Endothelial cell of umbilical vein (primary cell): ENCODE measurements around the gene PWP1. TPM values are rescaled to one million over a fixed set of nuclear protein-coding genes. Genes with fewer than 3 reads are reported as not detected.

Experiments used
- BruUV-seq: library from RNA; stranded (reverse); fragments of 400-500 nt; replicated peaks from 2 replicates; lab custom pipeline; 2021; lab: Mats Ljungman, UMichigan
- CTCF ChIA-PET: fragments of 300-600, 350-600 bp; sonication (Branson Sonifier 250); formaldehyde crosslinking; loops from one replicate; lab custom pipeline; 2021; ENCODE audit warnings: antibody characterized with exemption, inconsistent platforms; lab: Charles Lee
- POLR2A ChIA-PET: fragments of 300-600, 350-600 bp; sonication (Branson Sonifier 250); formaldehyde crosslinking; loops from one replicate; lab custom pipeline; 2021; ENCODE audit warnings: antibody characterized with exemption, inconsistent platforms; lab: Charles Lee
- DNase-seq: peaks from one replicate; pipeline ENCODE4 v3.0.0-alpha.2; 2011; ENCODE audit warnings: low read depth, low spot score
- FAIRE-seq: peaks from 2 replicates; lab custom pipeline; 2011; peaks lifted over from hg19 to GRCh38; lab: Jason Lieb, UNC
- H2AFZ ChIP-seq: 2 replicates; pipeline ENCODE4 v1.6.0; 2012; ENCODE audit warnings: low read depth, low read length, control low read depth, inconsistent platforms
- H3K27ac ChIP-seq: 2 replicates; pipeline ENCODE4 v1.5.1; 2011; ENCODE audit warnings: low read depth, mild to moderate bottlenecking, control low read depth, low read length, moderate library complexity; ENCODE audit not compliant: insufficient read depth
- H3K27me3 ChIP-seq, 2 experiments: 2 replicates each; pipeline versions ENCODE4 v1.6.0 to v1.6.1; 2011; ENCODE audit warnings: low read length in 2 of 2, mixed read lengths in 1 of 2; ENCODE audit not compliant: control insufficient read depth in 2 of 2, insufficient read depth in 2 of 2
- H3K36me3 ChIP-seq, 2 experiments: 2 replicates in 1 of 2; 3 replicates in 1 of 2; pipeline ENCODE4 v1.5.1; 2011; ENCODE audit warnings: low read length in 2 of 2, mild to moderate bottlenecking in 1 of 2, moderate library complexity in 1 of 2; ENCODE audit not compliant: control insufficient read depth in 2 of 2, insufficient read depth in 2 of 2; ENCODE audit errors: extremely low read depth in 1 of 2
- H3K4me1 ChIP-seq: 3 replicates; pipeline ENCODE4 v1.5.1; 2011; ENCODE audit warnings: mild to moderate bottlenecking, low read length; ENCODE audit not compliant: control insufficient read depth, insufficient read depth; ENCODE audit errors: extremely low read depth
- H3K4me2 ChIP-seq: 2 replicates; pipeline ENCODE4 v1.6.1; 2011; ENCODE audit warnings: low read length, control low read depth, mixed read lengths; ENCODE audit not compliant: insufficient read depth
- H3K4me3 ChIP-seq, 3 experiments: fragments of 200-600 bp in 1 of 3; sonication (generic), shearing (Covaris generic) in 1 of 3; replicated peaks in 1 of 3; 2 replicates each; pipeline ENCODE4 v1.5.1; 2011 to 2016; ENCODE audit warnings: control low read depth in 3 of 3, low read length in 3 of 3, mild to moderate bottlenecking in 2 of 3, inconsistent platforms in 1 of 3, low read depth in 1 of 3, moderate library complexity in 1 of 3; ENCODE audit not compliant: insufficient read depth in 1 of 3
- H3K79me2 ChIP-seq: 2 replicates; pipeline ENCODE4 v1.6.0; 2012; ENCODE audit warnings: low read length, inconsistent platforms; ENCODE audit not compliant: control insufficient read depth, insufficient read depth
- H3K9ac ChIP-seq: replicated peaks from 2 replicates; pipeline ENCODE3; 2011; ENCODE audit warnings: low read length, control low read depth; ENCODE audit not compliant: insufficient read depth; ENCODE audit errors: extremely low read depth
- H3K9me1 ChIP-seq: replicated peaks from 3 replicates; pipeline ENCODE4 v1.6.0; 2011; ENCODE audit warnings: mild to moderate bottlenecking, low read length; ENCODE audit not compliant: control insufficient read depth, insufficient read depth; ENCODE audit errors: extremely low read depth
- H3K9me3 ChIP-seq: replicated peaks from 2 replicates; pipeline ENCODE4 v1.5.1; 2012; ENCODE audit warnings: low read length, inconsistent platforms; ENCODE audit not compliant: control insufficient read depth, insufficient read depth
- H4K20me1 ChIP-seq: replicated peaks from 2 replicates; pipeline ENCODE3; 2011; ENCODE audit warnings: mild to moderate bottlenecking, low read length; ENCODE audit not compliant: control insufficient read depth, insufficient read depth; ENCODE audit errors: extremely low read depth
- EZH2 ChIP-seq: IDR thresholded peaks from 2 replicates; pipeline ENCODE4 v1.6.1; 2012; ENCODE audit warnings: borderline replicate concordance, low read depth, mild to moderate bottlenecking, moderate library complexity, low read length, inconsistent platforms; ENCODE audit not compliant: severe bottlenecking
- FOS ChIP-seq: IDR thresholded peaks from 2 replicates; pipeline ENCODE4 v1.6.1; 2011; ENCODE audit warnings: mild to moderate bottlenecking, low read length, moderate library complexity, borderline replicate concordance; ENCODE audit not compliant: insufficient read depth
- GATA2 ChIP-seq: IDR thresholded peaks from 2 replicates; pipeline ENCODE4 v1.7.0; 2011; ENCODE audit warnings: low read depth, mild to moderate bottlenecking, moderate library complexity, mixed read lengths, low read length; ENCODE audit not compliant: insufficient read length, insufficient read depth
- JUN ChIP-seq: IDR thresholded peaks from 2 replicates; pipeline ENCODE4 v1.6.1; 2011; ENCODE audit warnings: borderline replicate concordance, low read depth; ENCODE audit not compliant: insufficient read length, insufficient read depth
- MYC ChIP-seq: IDR thresholded peaks from one replicate; pipeline ENCODE4 v1.6.1; 2011; ENCODE audit warnings: mild to moderate bottlenecking, low read depth, low read length
- POLR2A ChIP-seq: IDR thresholded peaks from 2 replicates; pipeline ENCODE4 v1.6.1; 2012; ENCODE audit warnings: low read depth, mild to moderate bottlenecking, control low read depth, low read length
- POLR2AphosphoS5 ChIP-seq: IDR thresholded peaks from 2 replicates; pipeline ENCODE4 v1.6.1; 2012; ENCODE audit warnings: low read depth, mild to moderate bottlenecking, control low read depth, low read length, moderate library complexity; ENCODE audit not compliant: insufficient read depth
- dilution Hi-C: fragments of 300-500 bp; cut with MboI; formaldehyde crosslinking; loops from one replicate; pipeline ENCODE4 v1.15.0; 2019; ENCODE audit warnings: low sequenced_read_pairs; ENCODE audit not compliant: extremely low pct_ligation_motif_present
- intact Hi-C: fragments of 100-400 bp; cut with micrococcal nuclease; formaldehyde crosslinking; loops from one replicate; pipeline ENCODE4 v1.10.0; 2022
- polyA plus RNA-seq, 4 experiments: library from polyadenylated mRNA; depleted of rRNA in 3 of 4; stranded (reverse) in 3 of 4; unstranded in 1 of 4; fragments of >200 nt; gene quantifications; 2 replicates each; pipeline versions ENCODE4 v1.2.1 to v1.2.3, GENCODE V29; 2011 to 2012; ENCODE audit warnings: missing spikeins in 1 of 4
- total RNA-seq: library from RNA; stranded (reverse); gene quantifications from 2 replicates; pipeline ENCODE4 v1.2.3, GENCODE V29; 2021
- TF ChIP-seq, protein P1 (sequence below): IDR thresholded peaks from 2 replicates; pipeline ENCODE4 v1.6.1; 2011; ENCODE audit not compliant: insufficient read depth, insufficient read length
- TF ChIP-seq, protein P2 (sequence below), 2 donors: IDR thresholded peaks; 1 replicate in 1 of 2; 2 replicates in 1 of 2; pipeline ENCODE4 v1.5.1; 2011; ENCODE audit warnings: low read length in 2 of 2, mild to moderate bottlenecking in 2 of 2, moderate library complexity in 2 of 2, control low read depth in 1 of 2, inconsistent platforms in 1 of 2, low read depth in 1 of 2; ENCODE audit not compliant: insufficient read depth in 1 of 2; ENCODE audit errors: extremely low read depth in 1 of 2

Gene PWP1
- total and polyA plus RNA-seq, 2 donors (not counting 3 experiments of a cell fraction or from before 2014, with no cell fraction given) = 70.8 to 154 TPM

DNA sequence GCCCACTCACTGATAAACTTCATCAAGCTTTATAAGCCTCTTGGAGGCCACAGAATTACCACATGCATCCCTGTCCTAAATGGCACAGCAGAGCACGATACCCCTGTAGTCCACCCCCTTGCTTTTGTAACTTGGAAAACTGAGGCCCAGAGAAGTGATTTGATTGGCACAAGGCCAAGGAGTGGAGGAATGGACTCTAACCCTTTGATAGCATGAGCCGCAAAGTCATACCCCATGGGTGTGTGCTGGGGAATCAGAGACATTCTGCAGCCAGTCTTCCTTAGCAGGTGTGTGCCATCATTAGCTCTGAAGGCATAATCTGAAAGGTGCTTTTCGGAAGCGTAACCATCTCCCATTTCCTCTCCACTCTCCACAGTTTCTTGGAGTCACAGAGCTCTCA lies 28.5 kb upstream of the PWP1 start:
- ChIA-PET POLR2A (no interaction called here), CTCF (interaction anchor here (0.9 to 2.6 kb wide), 3 partner anchors 14 to 19 kb away, joined by 3 to 9 read pairs (median 5); no protein-coding TSS in a partner anchor)
- H3K79me2 ChIP-seq = no peaks in the 10 kb centered on the region
- FAIRE-seq = no peak
- H3K36me3 ChIP-seq = no peaks in the 10 kb centered on the region
- H4K20me1 ChIP-seq = no peaks in the 10 kb centered on the region
- H3K4me1 ChIP-seq = peaks cover 4% of the 10 kb centered on the region
- dilution Hi-C loops = no loop called here
- no peaks in the 10 kb centered on the region for H3K9me3 ChIP-seq
- BruUV-seq = no TSS peak
- no peak overlapping the region for H3K9ac ChIP-seq
- no peaks in the 10 kb centered on the region for H3K9me1 ChIP-seq
- H3K27me3 ChIP-seq = no peaks in the 10 kb centered on the region
- H3K4me3 ChIP-seq = no peak overlapping the region
- no peak overlapping the region for H3K27ac ChIP-seq
- H3K4me2 ChIP-seq = no peak overlapping the region
- no peak for DNase-seq
- no peak overlapping the region for H2AFZ ChIP-seq
- no peak for TF ChIP-seq MYC
- intact Hi-C loops = no loop called here

DNA sequence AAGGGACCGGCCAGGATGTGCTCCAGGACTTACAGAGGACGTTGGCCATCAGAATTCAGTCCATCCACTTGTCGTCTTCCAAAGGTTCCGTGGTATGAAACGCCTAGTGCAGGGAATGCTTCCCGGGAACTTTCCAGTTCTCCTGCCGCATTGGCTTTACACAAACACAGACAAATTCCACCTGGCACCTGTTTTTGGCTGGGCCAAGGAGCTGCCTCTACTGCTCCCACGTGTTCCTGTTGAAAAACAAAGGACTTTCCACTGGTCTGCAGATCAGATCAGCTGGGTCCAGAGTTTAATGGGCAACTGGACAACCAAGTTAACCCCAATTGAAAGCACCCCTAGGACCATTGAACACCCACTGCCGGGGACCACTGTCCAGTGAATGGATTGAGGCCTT lies 28.0 kb upstream of the PWP1 start:
- Histone ChIP-seq H3K79me2 (no peaks in the 10 kb centered on the region), H3K27me3 (no peaks in the 10 kb centered on the region), H2AFZ (no peak overlapping the region), H3K9ac (no peak overlapping the region), H3K4me3 (no peak overlapping the region), H3K9me1 (no peaks in the 10 kb centered on the region), H3K36me3 (no peaks in the 10 kb centered on the region), H3K27ac (no peak overlapping the region), H4K20me1 (no peaks in the 10 kb centered on the region), H3K4me2 (no peak overlapping the region), H3K4me1 (peaks cover 4% of the 10 kb centered on the region), H3K9me3 (no peaks in the 10 kb centered on the region)
- dilution Hi-C loops (no loop called here), intact Hi-C loops (no loop called here)
- FAIRE-seq (no peak), DNase-seq (no peak)
- POLR2A ChIA-PET = no interaction called here
- no peak for TF ChIP-seq FOS
- TF ChIP-seq POLR2AphosphoS5 = no peak
- TF ChIP-seq, protein P1, sequence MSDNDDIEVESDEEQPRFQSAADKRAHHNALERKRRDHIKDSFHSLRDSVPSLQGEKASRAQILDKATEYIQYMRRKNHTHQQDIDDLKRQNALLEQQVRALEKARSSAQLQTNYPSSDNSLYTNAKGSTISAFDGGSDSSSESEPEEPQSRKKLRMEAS = no peak
- no peak for TF ChIP-seq EZH2
- no peak for TF ChIP-seq JUN
- no peak for TF ChIP-seq GATA2
- TF ChIP-seq MYC = no peak
- TF ChIP-seq POLR2A = no peak
- TF ChIP-seq, protein P2, sequence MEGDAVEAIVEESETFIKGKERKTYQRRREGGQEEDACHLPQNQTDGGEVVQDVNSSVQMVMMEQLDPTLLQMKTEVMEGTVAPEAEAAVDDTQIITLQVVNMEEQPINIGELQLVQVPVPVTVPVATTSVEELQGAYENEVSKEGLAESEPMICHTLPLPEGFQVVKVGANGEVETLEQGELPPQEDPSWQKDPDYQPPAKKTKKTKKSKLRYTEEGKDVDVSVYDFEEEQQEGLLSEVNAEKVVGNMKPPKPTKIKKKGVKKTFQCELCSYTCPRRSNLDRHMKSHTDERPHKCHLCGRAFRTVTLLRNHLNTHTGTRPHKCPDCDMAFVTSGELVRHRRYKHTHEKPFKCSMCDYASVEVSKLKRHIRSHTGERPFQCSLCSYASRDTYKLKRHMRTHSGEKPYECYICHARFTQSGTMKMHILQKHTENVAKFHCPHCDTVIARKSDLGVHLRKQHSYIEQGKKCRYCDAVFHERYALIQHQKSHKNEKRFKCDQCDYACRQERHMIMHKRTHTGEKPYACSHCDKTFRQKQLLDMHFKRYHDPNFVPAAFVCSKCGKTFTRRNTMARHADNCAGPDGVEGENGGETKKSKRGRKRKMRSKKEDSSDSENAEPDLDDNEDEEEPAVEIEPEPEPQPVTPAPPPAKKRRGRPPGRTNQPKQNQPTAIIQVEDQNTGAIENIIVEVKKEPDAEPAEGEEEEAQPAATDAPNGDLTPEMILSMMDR (IDR thresholded peaks at IDR 0.05; ENCODE audit: extremely low read depth in 1 of 2, insufficient read depth in 1 of 2, low read depth in 1 of 2, low read length in 2 of 2) = no peak
- no TSS peak for BruUV-seq
- CTCF ChIA-PET = interaction anchor here (0.9 to 1.6 kb wide), 2 partner anchors 13 to 19 kb away, joined by 3 to 5 read pairs; no protein-coding TSS in a partner anchor
